GM18873 (cell line): ENCODE data around the gene DOCK8.
"Not testable (repeated sequence)": the region's sequence is repeated elsewhere in the genome, so short reads cannot be mapped to it uniquely, and the experiment has no call there.

Experiments
- ATAC-seq: cut with Tn5 transposase; IDR thresholded peaks from one replicate; pipeline ENCODE4 v1.9.1; 2021; ENCODE audit warnings: mild to moderate bottlenecking, moderate library complexity, moderate number of reproducible peaks; ENCODE audit not compliant: unreplicated experiment, low FRiP score

DOCK8 gene

GRCh38 chr9:224582-225520 is 10.2 kb downstream of the DOCK8 start:
- no peak for ATAC-seq

- ATAC-seq: no peak
Measured at GRCh38 chr9:227860-228259, 13.2 kb downstream of the DOCK8 start.

GRCh38 chr9:228929-229695 is 14.4 kb downstream of the DOCK8 start:
- ATAC-seq: no peak

GRCh38 chr9:231625-232024 is 17.0 kb downstream of the DOCK8 start:
- not testable (repeated sequence) for ATAC-seq

- ATAC-seq: not testable (repeated sequence)
Measured at GRCh38 chr9:233708-234107, 19.0 kb downstream of the DOCK8 start.

- ATAC-seq: no peak
Measured at GRCh38 chr9:237141-237857, 22.6 kb downstream of the DOCK8 start.

- ATAC-seq: no peak
Measured at GRCh38 chr9:237858-238345, 23.2 kb downstream of the DOCK8 start.

- ATAC-seq: no peak
Measured at GRCh38 chr9:242461-243080, 27.9 kb downstream of the DOCK8 start.

GRCh38 chr9:248278-248961 is 33.8 kb downstream of the DOCK8 start:
- no peak for ATAC-seq

GRCh38 chr9:249025-249424 is 34.4 kb downstream of the DOCK8 start:
- ATAC-seq: no peak

GRCh38 chr9:250039-250438 is 35.4 kb downstream of the DOCK8 start:
- no peak for ATAC-seq

- ATAC-seq: no peak
Measured at GRCh38 chr9:250625-251024, 36.0 kb downstream of the DOCK8 start.

- no peak for ATAC-seq
Measured at GRCh38 chr9:251398-251797, 36.7 kb downstream of the DOCK8 start.

GRCh38 chr9:253539-253938 is 38.9 kb downstream of the DOCK8 start:
- ATAC-seq: no peak

- ATAC-seq: no peak
Measured at GRCh38 chr9:254516-254915, 39.9 kb downstream of the DOCK8 start.

GRCh38 chr9:257957-258356 is 43.3 kb downstream of the DOCK8 start:
- ATAC-seq: no peak

GRCh38 chr9:259405-260404 is 45.0 kb downstream of the DOCK8 start:
- no peak for ATAC-seq

- no peak for ATAC-seq
Measured at GRCh38 chr9:264231-264630, 49.6 kb downstream of the DOCK8 start.
